Left ventricle myocardium inferior (tissue), 1 donor: Measurements from ENCODE around the gene CDC25B. TPM values are rescaled to one million over a fixed set of nuclear protein-coding genes. Genes with fewer than 3 reads are reported as not detected.

Source experiments
- DNase-seq: peaks from one replicate; pipeline ENCODE4 v3.0.0-alpha.2; 2020
- H3K27ac ChIP-seq: fragments of 200-600 bp; replicated peaks from 2 replicates; pipeline ENCODE4 v1.8.0; 2021
- H3K27me3 ChIP-seq: fragments of 200-600 bp; 2 replicates; pipeline ENCODE4 v1.8.0; 2021; ENCODE audit warnings: low read depth
- H3K36me3 ChIP-seq: fragments of 200-600 bp; 2 replicates; pipeline ENCODE4 v1.8.0; 2021
- H3K4me1 ChIP-seq: fragments of 200-600 bp; 2 replicates; pipeline ENCODE4 v1.8.0; 2021
- H3K4me3 ChIP-seq: fragments of 200-600 bp; 2 replicates; pipeline ENCODE4 v1.8.0; 2021; ENCODE audit warnings: mild to moderate bottlenecking, moderate library complexity
- H3K9me3 ChIP-seq: fragments of 200-600 bp; replicated peaks from 2 replicates; pipeline ENCODE4 v1.8.0; 2021
- CTCF ChIP-seq: fragments of 200-600 bp; IDR thresholded peaks from 2 replicates; pipeline ENCODE4 v1.8.0; 2021; ENCODE audit warnings: antibody characterized with exemption, mild to moderate bottlenecking, borderline replicate concordance
- intact Hi-C: fragments of 100-400 bp; cut with micrococcal nuclease; formaldehyde crosslinking; loops from one replicate; pipeline ENCODE4 v1.11.0; 2022
- total RNA-seq: library from RNA; stranded (reverse); fragmentation: NEBNext Ultra II Directional; extraction: Animal tissue kit (Norgen Biotek cat#: 25700); gene quantifications from one replicate; pipeline ENCODE4 v1.2.1, GENCODE V29; 2021
- donor health status: DM: no; HTN: yes; CAD: no; lungs with severe emphysema.

CDC25B gene
- total RNA-seq, 1 donor from 2014 or later: 8.1 TPM

GRCh38 chr20:3765171-3765882 lies 30.8 kb upstream of the CDC25B start:
- Histone ChIP-seq H3K4me1 (peaks cover 37% of the 10 kb centered on the region), H3K27me3 (no peaks in the 10 kb centered on the region), H3K36me3 (no peaks in the 10 kb centered on the region), H3K4me3 (peak overlapping the region; percentile 79), H3K27ac (peak overlapping the region; percentile 87), H3K9me3 (no peaks in the 10 kb centered on the region)
- no peak for TF ChIP-seq CTCF
- intact Hi-C loops: no loop called here
- peak; percentile 62 for DNase-seq

GRCh38 chr20:3766422-3767109 lies 29.5 kb upstream of the CDC25B start:
- intact Hi-C loops: no loop called here
- H3K36me3 ChIP-seq: no peaks in the 10 kb centered on the region
- peak overlapping the region; percentile 87 for H3K27ac ChIP-seq
- H3K9me3 ChIP-seq: no peaks in the 10 kb centered on the region
- H3K27me3 ChIP-seq: no peaks in the 10 kb centered on the region
- no peak for TF ChIP-seq CTCF
- H3K4me3 ChIP-seq: peak overlapping the region; percentile 79
- DNase-seq: no peak
- peaks cover 37% of the 10 kb centered on the region for H3K4me1 ChIP-seq

- Histone ChIP-seq H3K27ac (peak overlapping the region; percentile 87), H3K27me3 (no peaks in the 10 kb centered on the region), H3K4me1 (peaks cover 37% of the 10 kb centered on the region), H3K36me3 (no peaks in the 10 kb centered on the region), H3K4me3 (peak overlapping the region; percentile 79), H3K9me3 (no peaks in the 10 kb centered on the region)
- TF ChIP-seq CTCF: no peak
- no peak for DNase-seq
- intact Hi-C loops: no loop called here
Observed at GRCh38 chr20:3767110-3767426, 29.0 kb upstream of the CDC25B start.

- Histone ChIP-seq H3K36me3 (no peaks in the 10 kb centered on the region), H3K4me1 (peaks cover 37% of the 10 kb centered on the region), H3K27ac (peak within 1 kb of the TSS; percentile 87), H3K4me3 (peak within 1 kb of the TSS; percentile 79), H3K9me3 (no peaks in the 10 kb centered on the region), H3K27me3 (no peaks in the 10 kb centered on the region)
- no peak for TF ChIP-seq CTCF
- intact Hi-C loops: no loop called here
- peak; percentile 99 for DNase-seq
Observed at GRCh38 chr20:3767427-3768341, 28.4 kb upstream of the CDC25B start, which contains the start of gene ADISSP. TSS of gene ADISSP (minus strand) at chr20:3767753. CDS start at chr20:3760100, 7,653 bp downstream.

GRCh38 chr20:3768342-3769130 lies 27.6 kb upstream of the CDC25B start:
- peak; percentile 73 for DNase-seq
- peak overlapping the region; percentile 87 for H3K27ac ChIP-seq
- H3K27me3 ChIP-seq: no peaks in the 10 kb centered on the region
- no peaks in the 10 kb centered on the region for H3K9me3 ChIP-seq
- TF ChIP-seq CTCF: peak; percentile 70
- no peaks in the 10 kb centered on the region for H3K36me3 ChIP-seq
- peaks cover 37% of the 10 kb centered on the region for H3K4me1 ChIP-seq
- H3K4me3 ChIP-seq: peak overlapping the region; percentile 79
- intact Hi-C loops: no loop called here
